Immature natural killer cell (primary cell): ENCODE measurements around the gene ARID1B. TPM values are rescaled to one million over a fixed set of nuclear protein-coding genes. Genes with fewer than 3 reads are reported as not detected.

Experiments used
- DNase-seq, 3 donors: peaks; one replicate each; pipeline ENCODE4 v3.0.0; 2022; ENCODE audit warnings: mixed read lengths in 1 of 3
- H3K27ac Mint-ChIP-seq, 6 donors: one replicate each; pipeline ENCODE4 v1.8.0; 2020; ENCODE audit warnings: mixed read lengths in 6 of 6, mild to moderate bottlenecking in 5 of 6, inconsistent platforms in 4 of 6, moderate library complexity in 3 of 6
- H3K27me3 Mint-ChIP-seq, 3 donors: one replicate each; pipeline ENCODE4 v1.8.0; 2020 to 2021; ENCODE audit warnings: low read depth in 3 of 3, mild to moderate bottlenecking in 3 of 3, mixed read lengths in 3 of 3, moderate library complexity in 3 of 3, inconsistent platforms in 1 of 3
- H3K36me3 Mint-ChIP-seq, 3 donors: one replicate each; pipeline ENCODE4 v1.8.0; 2020; ENCODE audit warnings: mixed read lengths in 3 of 3, inconsistent platforms in 2 of 3, mild to moderate bottlenecking in 2 of 3
- H3K4me1 Mint-ChIP-seq, 2 donors: one replicate each; pipeline ENCODE4 v1.8.0; 2020; ENCODE audit warnings: inconsistent platforms in 2 of 2, mild to moderate bottlenecking in 2 of 2, mixed read lengths in 2 of 2, moderate library complexity in 1 of 2
- H3K4me3 Mint-ChIP-seq, 5 donors: one replicate each; pipeline ENCODE4 v1.8.0; 2020; ENCODE audit warnings: mild to moderate bottlenecking in 5 of 5, mixed read lengths in 5 of 5, inconsistent platforms in 3 of 5, moderate library complexity in 3 of 5
- H3K9me3 Mint-ChIP-seq, 6 donors: one replicate each; pipeline ENCODE4 v1.8.0; 2020; ENCODE audit warnings: mild to moderate bottlenecking in 6 of 6, mixed read lengths in 6 of 6, inconsistent platforms in 4 of 6, moderate library complexity in 3 of 6
- polyA plus RNA-seq, 3 donors: library from polyadenylated mRNA; unstranded; fragments of 300-500 nt; fragmentation: Illumina TruSeq; gene quantifications; one replicate each; pipeline ENCODE4 v1.2.3, GENCODE V29; 2021

Gene ARID1B
- polyA plus RNA-seq, 3 donors from 2014 or later: 7.6 to 18.1 (median 8.7) TPM

- H3K4me3 Mint-ChIP-seq: peak overlapping the region in 1 of 5 donors; percentile 35
- H3K4me1 Mint-ChIP-seq: peaks cover 87 to 93% of the 10 kb centered on the region in 2 donors
- peaks cover 0 to 5% (median 0%) of the 10 kb centered on the region in 3 donors for H3K27me3 Mint-ChIP-seq
- DNase-seq: no peak
- no peak overlapping the region for H3K27ac Mint-ChIP-seq
- no peaks in the 10 kb centered on the region for H3K36me3 Mint-ChIP-seq
- no peaks in the 10 kb centered on the region for H3K9me3 Mint-ChIP-seq
Measured at GRCh38 chr6:156790711-156791319, 13.6 kb downstream of the ARID1B start.

- no peak for DNase-seq
- H3K27me3 Mint-ChIP-seq: peaks cover 0 to 5% (median 0%) of the 10 kb centered on the region in 3 donors
- peak overlapping the region in 1 of 6 donors; percentile 42 for H3K27ac Mint-ChIP-seq
- H3K4me1 Mint-ChIP-seq: peaks cover 89 to 93% of the 10 kb centered on the region in 2 donors
- H3K4me3 Mint-ChIP-seq: peak overlapping the region in 1 of 5 donors; percentile 19
- no peaks in the 10 kb centered on the region for H3K9me3 Mint-ChIP-seq
- no peaks in the 10 kb centered on the region for H3K36me3 Mint-ChIP-seq
Measured at GRCh38 chr6:156791320-156791850, 14.2 kb downstream of the ARID1B start.

- Mint-ChIP-seq H3K27me3 (peaks cover 0 to 8% (median 2%) of the 10 kb centered on the region in 3 donors), H3K4me3 (no peak overlapping the region), H3K4me1 (peaks cover 88 to 93% of the 10 kb centered on the region in 2 donors)
Measured at GRCh38 chr6:156793200-156793599, 16.0 kb downstream of the ARID1B start.

GRCh38 chr6:156794546-156795354 is 17.6 kb downstream of the ARID1B start:
- no peak for DNase-seq
- no peaks in the 10 kb centered on the region for H3K9me3 Mint-ChIP-seq
- no peak overlapping the region for H3K4me3 Mint-ChIP-seq
- no peaks in the 10 kb centered on the region for H3K36me3 Mint-ChIP-seq
- peak overlapping the region in 4 of 6 donors; percentile 13 to 83 (median 31) for H3K27ac Mint-ChIP-seq
- H3K27me3 Mint-ChIP-seq: peaks cover 1 to 8% (median 2%) of the 10 kb centered on the region in 3 donors
- H3K4me1 Mint-ChIP-seq: peaks cover 88 to 93% of the 10 kb centered on the region in 2 donors

More at GRCh38 chr6:156793200-156793599, 16.0 kb downstream of the ARID1B start:
- Mint-ChIP-seq H3K9me3 (no peaks in the 10 kb centered on the region), H3K36me3 (no peaks in the 10 kb centered on the region), H3K27ac (no peak overlapping the region)
- DNase-seq: no peak

- Mint-ChIP-seq H3K27me3 (peaks cover 1 to 8% (median 2%) of the 10 kb centered on the region in 3 donors), H3K36me3 (no peaks in the 10 kb centered on the region), H3K9me3 (no peaks in the 10 kb centered on the region), H3K4me1 (peaks cover 81 to 87% of the 10 kb centered on the region in 2 donors), H3K4me3 (peak overlapping the region in 3 of 5 donors; percentile 8 to 54 (median 53)), H3K27ac (peak overlapping the region in 2 of 6 donors; percentile 23 to 60)
- no peak for DNase-seq
Measured at GRCh38 chr6:156795825-156796224, 18.6 kb downstream of the ARID1B start.

GRCh38 chr6:156796627-156797026 is 19.4 kb downstream of the ARID1B start:
- Mint-ChIP-seq H3K9me3 (no peaks in the 10 kb centered on the region), H3K4me3 (no peak overlapping the region), H3K36me3 (no peaks in the 10 kb centered on the region), H3K27ac (peak overlapping the region in 2 of 6 donors; percentile 0 to 83), H3K27me3 (peaks cover 1 to 8% (median 2%) of the 10 kb centered on the region in 3 donors), H3K4me1 (peaks cover 79 to 87% of the 10 kb centered on the region in 2 donors)
- DNase-seq: no peak

- Mint-ChIP-seq H3K27ac (peak overlapping the region in 3 of 6 donors; percentile 6 to 78 (median 49)), H3K36me3 (no peaks in the 10 kb centered on the region), H3K27me3 (peaks cover 1 to 3% (median 2%) of the 10 kb centered on the region in 3 donors), H3K4me1 (peaks cover 77 to 87% of the 10 kb centered on the region in 2 donors), H3K4me3 (no peak overlapping the region), H3K9me3 (no peaks in the 10 kb centered on the region)
- no peak for DNase-seq
Measured at GRCh38 chr6:156797901-156798735, 20.9 kb downstream of the ARID1B start.

GRCh38 chr6:156801712-156802111 is 24.5 kb downstream of the ARID1B start:
- peak overlapping the region; percentile 10 to 78 (median 36) for H3K27ac Mint-ChIP-seq
- H3K4me3 Mint-ChIP-seq: peak overlapping the region in 3 of 5 donors; percentile 10 to 63 (median 58)

GRCh38 chr6:156803353-156803752 is 26.2 kb downstream of the ARID1B start:
- no peak for DNase-seq
- Mint-ChIP-seq H3K4me1 (peaks cover 77 to 94% of the 10 kb centered on the region in 2 donors), H3K27me3 (peaks cover 0 to 1% (median 0%) of the 10 kb centered on the region in 3 donors), H3K9me3 (no peaks in the 10 kb centered on the region), H3K4me3 (peak overlapping the region in 2 of 5 donors; percentile 21 to 34), H3K36me3 (no peaks in the 10 kb centered on the region), H3K27ac (peak overlapping the region in 3 of 6 donors; percentile 8 to 50 (median 32))

More at GRCh38 chr6:156801712-156802111, 24.5 kb downstream of the ARID1B start:
- no peaks in the 10 kb centered on the region for H3K9me3 Mint-ChIP-seq
- H3K36me3 Mint-ChIP-seq: no peaks in the 10 kb centered on the region
- no peak for DNase-seq
- peaks cover 74 to 94% of the 10 kb centered on the region in 2 donors for H3K4me1 Mint-ChIP-seq
- peaks cover 1 to 3% (median 2%) of the 10 kb centered on the region in 3 donors for H3K27me3 Mint-ChIP-seq

GRCh38 chr6:156804402-156804801 is 27.2 kb downstream of the ARID1B start:
- DNase-seq: no peak
- Mint-ChIP-seq H3K27me3 (peaks cover 0 to 1% (median 0%) of the 10 kb centered on the region in 3 donors), H3K36me3 (no peaks in the 10 kb centered on the region), H3K4me1 (peaks cover 78 to 94% of the 10 kb centered on the region in 2 donors), H3K27ac (peak overlapping the region in 4 of 6 donors; percentile 12 to 68 (median 54)), H3K4me3 (peak overlapping the region in 2 of 5 donors; percentile 22 to 25), H3K9me3 (no peaks in the 10 kb centered on the region)

GRCh38 chr6:156806155-156806554 is 29.0 kb downstream of the ARID1B start:
- Mint-ChIP-seq H3K36me3 (no peaks in the 10 kb centered on the region), H3K9me3 (no peaks in the 10 kb centered on the region), H3K4me3 (no peak overlapping the region), H3K27ac (no peak overlapping the region), H3K4me1 (peaks cover 90 to 100% of the 10 kb centered on the region in 2 donors), H3K27me3 (no peaks in the 10 kb centered on the region)
- no peak for DNase-seq

GRCh38 chr6:156807028-156807427 is 29.9 kb downstream of the ARID1B start:
- Mint-ChIP-seq H3K9me3 (no peaks in the 10 kb centered on the region), H3K36me3 (no peaks in the 10 kb centered on the region), H3K27me3 (peaks cover 0 to 2% (median 0%) of the 10 kb centered on the region in 3 donors), H3K4me3 (peak overlapping the region in 2 of 5 donors; percentile 4 to 10), H3K27ac (peak overlapping the region in 1 of 6 donors; percentile 48), H3K4me1 (peaks cover 90 to 100% of the 10 kb centered on the region in 2 donors)
- DNase-seq: no peak

GRCh38 chr6:156807795-156808194 is 30.6 kb downstream of the ARID1B start:
- Mint-ChIP-seq H3K27ac (peak overlapping the region in 3 of 6 donors; percentile 9 to 35 (median 33)), H3K4me1 (peaks cover 92 to 100% of the 10 kb centered on the region in 2 donors), H3K9me3 (no peaks in the 10 kb centered on the region), H3K36me3 (no peaks in the 10 kb centered on the region), H3K27me3 (peaks cover 0 to 2% (median 0%) of the 10 kb centered on the region in 3 donors), H3K4me3 (peak overlapping the region in 4 of 5 donors; percentile 5 to 65 (median 20))
- no peak for DNase-seq
